HCT116 (cell line): Measurements from ENCODE around the gene SLC9A9. TPM values are rescaled to one million over a fixed set of nuclear protein-coding genes. Genes with fewer than 3 reads are reported as not detected.

ENCODE experiments used
- ATAC-seq: fragments of 200-7000 bp; cut with Tn5 transposase; 2 replicates; pipeline ENCODE4 v1.9.1; 2020; ENCODE audit warnings: mild to moderate bottlenecking, moderate library complexity
- BruUV-seq: library from RNA; stranded (reverse); fragments of 400-500 nt; replicated peaks from 2 replicates; lab custom pipeline; 2021; lab: Mats Ljungman, UMichigan
- CTCF ChIA-PET: fragments of 300-600 bp; sonication (Branson Sonifier 250); formaldehyde crosslinking; loops from one replicate; lab custom pipeline; 2021; ENCODE audit warnings: antibody characterized with exemption; lab: Charles Lee
- POLR2A ChIA-PET: fragments of 300-600, 350-600 bp; sonication (Branson Sonifier 250); formaldehyde crosslinking; loops from one replicate; lab custom pipeline; 2021; ENCODE audit warnings: antibody characterized with exemption; lab: Charles Lee
- RAD21 ChIA-PET, 2 experiments: fragments of 300-600 bp; sonication (Branson Sonifier 250); formaldehyde crosslinking; loops; one replicate each; lab custom pipeline; 2023; ENCODE audit warnings: low total read pairs in 2 of 2; ENCODE audit not compliant: uncharacterized antibody in 2 of 2, unreplicated experiment in 2 of 2, low non-redundant PET in 1 of 2; lab: Charles Lee
- DNase-seq: peaks from one replicate; pipeline ENCODE4 v3.0.0-alpha.2; 2010; ENCODE audit warnings: low read depth, low spot score
- H2AFZ ChIP-seq: fragments of 200-600 bp; shearing (Covaris generic), sonication (generic); 2 replicates; pipeline ENCODE4 v1.6.1; 2017; ENCODE audit warnings: low read depth, mixed run types, mixed read lengths, antibody characterized with exemption, low read length; ENCODE audit not compliant: poor library complexity, severe bottlenecking
- H3K27ac ChIP-seq: 2 replicates; pipeline ENCODE4 v1.5.1; 2012; ENCODE audit warnings: low read depth, low read length
- H3K27me3 ChIP-seq: fragments of 200-600 bp; sonication (generic); 2 replicates; pipeline ENCODE4 v1.6.1; 2016; ENCODE audit warnings: mixed run types, low read length, mixed read lengths; ENCODE audit not compliant: insufficient read depth
- H3K36me3 ChIP-seq, 2 experiments: fragments of 200-500 bp in 1 of 2; fragments of 200-600 bp in 1 of 2; sonication (Bioruptor generic) in 1 of 2; sonication (generic) in 1 of 2; 2 replicates each; pipeline versions ENCODE4 v1.5.1 to v1.6.1; 2014 to 2016; ENCODE audit warnings: low read length in 2 of 2, inconsistent platforms in 1 of 2, mixed read lengths in 1 of 2, mixed run types in 1 of 2; ENCODE audit not compliant: insufficient read depth in 2 of 2, control insufficient read depth in 1 of 2
- H3K4me1 ChIP-seq, 2 experiments: fragments of 200-600 bp in 1 of 2; sonication (generic) in 1 of 2; 2 replicates each; pipeline versions ENCODE4 v1.5.1 to v1.6.1; 2012 to 2017; ENCODE audit warnings: low read length in 2 of 2, inconsistent platforms in 1 of 2, mild to moderate bottlenecking in 1 of 2, mixed read lengths in 1 of 2, mixed run types in 1 of 2, moderate library complexity in 1 of 2; ENCODE audit not compliant: insufficient read depth in 2 of 2, control insufficient read depth in 1 of 2
- H3K4me2 ChIP-seq: fragments of 200-600 bp; sonication (generic); 2 replicates; pipeline ENCODE4 v1.6.1; 2017; ENCODE audit warnings: mixed run types, low read length, mixed read lengths
- H3K4me3 ChIP-seq, 2 experiments: fragments of 200-600 bp in 1 of 2; sonication (generic) in 1 of 2; replicated peaks in 1 of 2; 2 replicates each; pipeline ENCODE4 v1.5.1; 2011 to 2016; ENCODE audit warnings: low read length in 2 of 2, control low read depth in 1 of 2, low read depth in 1 of 2, mild to moderate bottlenecking in 1 of 2, mixed read lengths in 1 of 2, mixed run types in 1 of 2
- H3K79me2 ChIP-seq: fragments of 200-600 bp; sonication (generic); 2 replicates; pipeline ENCODE4 v1.6.1; 2017; ENCODE audit warnings: mild to moderate bottlenecking, mixed run types, low read length, moderate library complexity, mixed read lengths; ENCODE audit not compliant: insufficient read depth
- H3K9ac ChIP-seq: fragments of 200-600 bp; sonication (generic); 2 replicates; pipeline ENCODE4 v1.6.1; 2016; ENCODE audit warnings: low read length, mixed read lengths
- H3K9me2 ChIP-seq: fragments of 200-600 bp; sonication (generic), shearing (Covaris generic); 2 replicates; pipeline ENCODE4 v1.6.1; 2017; ENCODE audit warnings: mixed run types, mild to moderate bottlenecking, moderate library complexity; ENCODE audit not compliant: insufficient read depth
- H3K9me3 ChIP-seq, 2 experiments: fragments of 200-500 bp in 1 of 2; fragments of 200-600 bp in 1 of 2; sonication (Bioruptor generic) in 1 of 2; sonication (generic) in 1 of 2; 2 replicates each; pipeline ENCODE4 v1.6.1; 2014 to 2017; ENCODE audit warnings: low read length in 2 of 2, mixed read lengths in 2 of 2, inconsistent platforms in 1 of 2, low read depth in 1 of 2, mild to moderate bottlenecking in 1 of 2, mixed run types in 1 of 2, moderate library complexity in 1 of 2; ENCODE audit not compliant: control insufficient read depth in 1 of 2, insufficient read depth in 1 of 2
- H4K20me1 ChIP-seq: fragments of 200-600 bp; sonication (generic), shearing (Covaris generic); 2 replicates; pipeline ENCODE4 v1.6.1; 2017; ENCODE audit warnings: mixed run types, mild to moderate bottlenecking, moderate library complexity; ENCODE audit not compliant: insufficient read depth
- ATF3 ChIP-seq: IDR thresholded peaks from 2 replicates; pipeline ENCODE4 v1.6.1; 2012
- CBX3 ChIP-seq: IDR thresholded peaks from 2 replicates; pipeline ENCODE4 v1.6.1; 2012; ENCODE audit warnings: low read depth
- EZH2 ChIP-seq: fragments of 200-600 bp; sonication (generic); IDR thresholded peaks from 2 replicates; pipeline ENCODE4 v1.6.1; 2017; ENCODE audit warnings: antibody characterized with exemption, mixed run types
- EZH2phosphoT487 ChIP-seq: fragments of 200-600 bp; IDR thresholded peaks from 2 replicates; pipeline ENCODE4 v1.6.1; 2018; ENCODE audit warnings: antibody characterized with exemption, borderline replicate concordance
- FOSL1 ChIP-seq: IDR thresholded peaks from 2 replicates; pipeline ENCODE4 v1.6.1; 2012; ENCODE audit warnings: low read depth
- MAX ChIP-seq: IDR thresholded peaks from 2 replicates; pipeline ENCODE4 v1.6.1; 2012
- POLR2A ChIP-seq: IDR thresholded peaks from 2 replicates; pipeline ENCODE4 v1.7.0; 2011; ENCODE audit warnings: borderline replicate concordance; ENCODE audit not compliant: insufficient read depth, insufficient read length; ENCODE audit errors: extremely low read depth
- POLR2AphosphoS5 ChIP-seq: IDR thresholded peaks from 2 replicates; pipeline ENCODE4 v1.6.1; 2011; ENCODE audit warnings: mild to moderate bottlenecking, low read depth, low read length, moderate library complexity
- RAD21 ChIP-seq: IDR thresholded peaks from 2 replicates; pipeline ENCODE4 v1.6.1; 2012; ENCODE audit warnings: low read depth, mild to moderate bottlenecking
- REST ChIP-seq: IDR thresholded peaks from 2 replicates; pipeline ENCODE4 v1.6.1; 2012; ENCODE audit warnings: low read depth
- SRF ChIP-seq: IDR thresholded peaks from 2 replicates; pipeline ENCODE4 v1.6.1; 2012; ENCODE audit warnings: low read depth
- ZBTB33 ChIP-seq: IDR thresholded peaks from 2 replicates; pipeline ENCODE4 v1.6.1; 2011; ENCODE audit warnings: mild to moderate bottlenecking, low read length, moderate library complexity; ENCODE audit not compliant: insufficient replicate concordance; ENCODE audit errors: extremely low read depth
- ZFX ChIP-seq: fragments of 450-650 bp; IDR thresholded peaks from 2 replicates; pipeline ENCODE4 v1.6.1; 2017
- intact Hi-C: fragments of 100-400 bp; cut with micrococcal nuclease; formaldehyde crosslinking; loops from 2 replicates; pipeline ENCODE4 v1.10.0; 2022
- total RNA-seq: library from RNA; stranded (reverse); gene quantifications from one replicate; pipeline ENCODE4 v1.2.1, GENCODE V29; 2021; ENCODE audit not compliant: unreplicated experiment

The SLC9A9 gene
- total RNA-seq, 1 experiment from 2014 or later: 0.20 TPM

- Histone ChIP-seq H3K79me2 (no peaks in the 10 kb centered on the region), H3K9ac (no peak overlapping the region), H3K27me3 (no peaks in the 10 kb centered on the region), H4K20me1 (no peaks in the 10 kb centered on the region), H3K9me3 (no peaks in the 10 kb centered on the region), H3K4me3 (no peak overlapping the region), H3K9me2 (no peaks in the 10 kb centered on the region), H2AFZ (no peak overlapping the region), H3K4me1 (no peaks in the 10 kb centered on the region), H3K36me3 (no peaks in the 10 kb centered on the region), H3K4me2 (no peak overlapping the region), H3K27ac (no peak overlapping the region)
- CTCF ChIA-PET: no interaction called here
- ATAC-seq (no peak), DNase-seq (no peak)
- POLR2A ChIA-PET: no interaction called here
- TF ChIP-seq ZFX (no peak), ATF3 (no peak), SRF (no peak), FOSL1 (no peak)
- BruUV-seq: no TSS peak
- intact Hi-C loops: no loop called here
- RAD21 ChIA-PET: no interaction called here
Observed at GRCh38 chr3:143217283-143217682, 631.0 kb downstream of the SLC9A9 start.

GRCh38 chr3:143216709-143217182 is 631.5 kb downstream of the SLC9A9 start:
- POLR2A ChIA-PET: no interaction called here
- no TSS peak for BruUV-seq
- Histone ChIP-seq H3K4me1 (no peaks in the 10 kb centered on the region), H3K79me2 (no peaks in the 10 kb centered on the region), H4K20me1 (no peaks in the 10 kb centered on the region), H3K27ac (no peak overlapping the region), H3K36me3 (no peaks in the 10 kb centered on the region), H3K9me3 (no peaks in the 10 kb centered on the region), H3K9me2 (no peaks in the 10 kb centered on the region), H3K27me3 (no peaks in the 10 kb centered on the region), H3K4me2 (no peak overlapping the region), H3K9ac (no peak overlapping the region), H3K4me3 (no peak overlapping the region), H2AFZ (no peak overlapping the region)
- RAD21 ChIA-PET: no interaction called here
- intact Hi-C loops: no loop called here
- CTCF ChIA-PET: no interaction called here
- ATAC-seq (no peak), DNase-seq (no peak)
- TF ChIP-seq MAX (no peak), RAD21 (no peak), EZH2 (no peak), EZH2phosphoT487 (no peak), POLR2AphosphoS5 (no peak), REST (no peak), POLR2A (no peak), CBX3 (no peak), ATF3 (no peak), ZBTB33 (no peak)
